SU-DHL-6 (cell line): ENCODE results near the gene PHIP.

Experiments used
- CTCF ChIP-seq: fragments of 200-600 bp; sonication (generic); IDR thresholded peaks from one replicate; pipeline ENCODE4 v1.5.1; 2017; ENCODE audit warnings: antibody characterized with exemption, mild to moderate bottlenecking, low read length, moderate library complexity; ENCODE audit not compliant: insufficient read depth, poor library complexity, severe bottlenecking
- EZH2phosphoT487 ChIP-seq: fragments of 200-600 bp; sonication (generic), shearing (Covaris generic); conservative IDR thresholded peaks from 2 replicates; pipeline ENCODE4 v1.6.1; 2018; ENCODE audit warnings: mild to moderate bottlenecking, antibody characterized with exemption, low read length, moderate library complexity, mixed read lengths

GRCh38 chr6:79079561-79080041 is 1.5 kb upstream of the PHIP start:
- TF ChIP-seq CTCF, result no peak
- no peak for TF ChIP-seq EZH2phosphoT487
